HG02623 (cell line): ENCODE results near the gene CAMK2D.
"Not testable (repeated sequence)": the region's sequence is repeated elsewhere in the genome, so short reads cannot be mapped to it uniquely, and the experiment has no call there.

Experiments used
- ATAC-seq: cut with Tn5 transposase; IDR thresholded peaks from one replicate; pipeline ENCODE4 v1.9.1; 2021; ENCODE audit warnings: moderate library complexity; ENCODE audit not compliant: unreplicated experiment

Gene CAMK2D

GRCh38 chr4:113687067-113687718, 74.3 kb downstream of the CAMK2D start:
- ATAC-seq: no peak

GRCh38 chr4:113685157-113685556, 76.4 kb downstream of the CAMK2D start:
- ATAC-seq: not testable (repeated sequence)

DNA sequence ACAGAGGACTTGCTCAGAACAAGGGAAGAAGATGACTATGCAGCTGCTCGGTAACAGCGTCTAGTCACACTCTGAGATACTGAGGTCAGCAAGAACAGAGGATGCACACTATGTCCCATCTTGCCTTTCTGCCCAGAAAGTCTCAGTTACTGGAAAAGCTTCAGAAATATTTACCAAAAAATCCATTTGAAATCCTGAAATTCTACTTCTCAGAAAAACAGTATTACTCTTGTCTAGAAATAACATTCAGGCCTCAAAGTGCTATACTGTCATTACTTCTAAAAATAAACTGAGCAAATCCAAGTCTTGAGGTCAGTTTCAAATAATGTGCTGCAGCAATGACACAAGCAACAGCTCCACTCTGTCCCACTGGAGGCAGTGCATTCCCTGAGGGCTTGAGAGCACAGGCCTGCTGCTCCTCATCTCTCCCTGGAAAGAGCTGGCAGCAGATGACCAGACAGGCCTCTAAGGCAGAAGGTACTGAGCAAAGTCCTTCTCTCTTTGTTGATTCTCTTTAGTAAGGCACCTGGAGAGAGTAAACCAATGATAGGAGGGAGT, 76.9 kb downstream of the CAMK2D start:
- ATAC-seq: no peak

- peak; percentile 99 for ATAC-seq
Observed at GRCh38 chr4:113682730-113683537, 78.6 kb downstream of the CAMK2D start.

GRCh38 chr4:113678641-113679040, 82.9 kb downstream of the CAMK2D start:
- no peak for ATAC-seq

- no peak for ATAC-seq
Observed at GRCh38 chr4:113677325-113677724, 84.2 kb downstream of the CAMK2D start.

- ATAC-seq: no peak
Observed at GRCh38 chr4:113675731-113676697, 85.5 kb downstream of the CAMK2D start.

GRCh38 chr4:113674733-113675132, 86.8 kb downstream of the CAMK2D start:
- ATAC-seq: no peak

- ATAC-seq: no peak
Observed at GRCh38 chr4:113674251-113674650, 87.3 kb downstream of the CAMK2D start.

DNA sequence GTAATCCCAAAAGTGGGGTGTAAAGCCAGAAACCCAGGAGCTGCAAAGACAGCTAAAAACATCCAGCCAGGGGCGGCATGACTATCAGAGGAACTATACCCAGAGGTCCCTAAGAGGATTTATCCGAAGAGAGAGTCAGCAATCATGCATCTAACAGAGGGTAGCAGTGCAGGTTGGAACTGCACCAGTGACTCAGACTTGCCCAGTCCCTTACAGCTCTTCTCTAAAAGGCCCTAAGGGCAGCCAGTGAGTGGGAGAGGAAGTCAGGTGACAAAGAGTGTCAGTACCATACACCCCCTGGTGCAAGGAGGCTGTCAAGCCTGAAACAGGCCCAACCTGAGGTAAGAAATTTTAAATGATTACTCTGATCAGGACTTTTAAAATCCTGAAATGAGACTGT, 88.1 kb downstream of the CAMK2D start:
- peak; percentile 95 for ATAC-seq

DNA sequence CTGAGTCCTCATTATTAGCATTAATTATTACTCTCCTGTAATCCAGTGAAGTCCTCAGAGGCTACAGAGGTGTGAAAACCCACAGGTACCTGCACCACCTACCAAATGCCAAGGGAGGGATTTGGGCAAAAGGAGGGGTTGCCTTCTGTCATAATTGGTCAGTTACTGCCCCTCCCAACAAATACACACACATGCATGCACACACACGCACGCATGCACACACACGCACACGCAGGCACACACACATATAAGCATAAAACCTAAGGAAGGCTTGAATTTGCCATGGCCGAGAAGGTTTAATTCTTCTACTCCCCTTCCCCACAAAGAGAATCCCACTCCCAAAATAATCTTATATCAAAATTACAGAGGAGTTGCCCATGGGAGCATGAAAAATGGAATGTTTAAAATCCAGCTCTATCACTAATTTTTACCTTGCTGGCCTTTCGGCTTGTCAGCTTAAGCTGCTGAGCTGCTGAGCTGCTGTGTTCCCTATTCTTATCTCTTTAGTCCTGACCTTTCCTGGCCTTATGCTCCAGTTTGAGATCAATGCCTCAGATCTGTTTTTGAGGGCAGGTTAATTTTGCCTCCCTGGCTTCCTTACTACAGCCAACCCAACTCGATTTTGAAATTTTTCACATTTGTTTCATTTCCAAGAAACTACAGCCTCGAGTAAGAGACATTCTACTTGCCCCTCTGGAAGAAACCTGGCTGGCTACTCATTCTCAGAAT, 95.0 kb downstream of the CAMK2D start:
- ATAC-seq: no peak

- no peak for ATAC-seq
Observed at GRCh38 chr4:113665036-113665435, 96.5 kb downstream of the CAMK2D start.

GRCh38 chr4:113662581-113662980, 99.0 kb downstream of the CAMK2D start:
- no peak for ATAC-seq

DNA sequence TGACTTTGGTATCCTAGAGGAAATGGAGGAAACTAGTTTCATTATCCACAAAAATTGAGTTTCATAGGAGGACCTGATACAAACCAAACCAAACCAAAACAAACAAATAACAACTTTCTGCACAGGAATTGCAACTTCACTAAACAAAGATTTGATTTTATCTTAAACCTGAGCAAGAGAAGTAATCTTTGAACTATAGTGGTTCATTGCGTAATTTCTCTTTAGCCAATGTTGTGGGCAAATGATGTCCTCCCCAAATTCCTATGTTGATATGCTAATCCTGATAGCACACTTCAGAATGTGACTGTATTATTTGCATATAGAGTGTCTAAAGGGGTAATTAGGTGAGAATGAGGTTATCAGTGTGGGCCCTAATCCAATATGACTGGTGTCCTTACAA, 102.4 kb downstream of the CAMK2D start:
- ATAC-seq: no peak

- ATAC-seq: no peak
Observed at GRCh38 chr4:113657586-113658233, 103.8 kb downstream of the CAMK2D start.

- ATAC-seq: no peak
Observed at GRCh38 chr4:113653871-113654270, 107.7 kb downstream of the CAMK2D start.

DNA sequence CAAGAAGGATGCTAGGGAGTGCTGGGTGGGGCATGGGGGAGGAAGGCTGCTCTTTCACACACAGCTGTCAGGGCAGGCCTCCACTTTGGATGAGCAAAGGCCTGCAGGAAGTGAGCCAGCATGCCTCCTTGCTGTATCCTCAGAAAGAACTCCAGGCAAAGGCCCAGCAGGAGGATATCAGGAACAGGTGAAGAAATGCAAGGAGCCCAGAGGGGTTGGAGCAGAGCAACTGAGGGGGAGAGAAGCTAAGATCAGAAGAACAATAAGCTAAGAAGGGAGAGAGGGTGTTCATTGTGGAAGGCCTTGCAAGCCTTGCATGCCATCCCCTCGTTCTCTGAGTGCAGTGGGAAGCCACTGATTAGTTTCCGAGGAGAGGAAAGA, 115.1 kb downstream of the CAMK2D start:
- ATAC-seq: no peak

- ATAC-seq: no peak
Observed at GRCh38 chr4:113645771-113646441, 115.6 kb downstream of the CAMK2D start.

DNA sequence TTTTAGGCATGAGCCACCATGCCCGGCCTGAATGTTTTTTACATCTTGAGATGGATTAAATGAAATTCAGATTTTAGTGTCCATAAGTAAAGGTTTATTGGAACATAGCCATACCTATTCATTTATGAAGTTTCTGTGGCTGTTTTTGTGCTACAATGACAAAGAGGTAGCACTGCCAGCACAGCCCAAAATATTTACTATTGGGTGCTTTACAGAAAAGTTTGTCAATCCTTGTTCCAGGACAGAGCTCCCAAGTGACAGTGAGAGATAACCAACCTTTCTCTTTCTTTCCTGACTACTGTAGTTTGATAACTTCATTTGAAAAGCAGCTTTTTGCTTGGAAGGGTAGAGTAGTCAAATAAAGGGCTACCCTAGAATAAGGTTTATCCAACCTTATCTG, 116.2 kb downstream of the CAMK2D start:
- ATAC-seq: no peak
